ENCODE results near the gene RAB6D.
"Not testable (repeated sequence)": the region's sequence is repeated elsewhere in the genome, so short reads cannot be mapped to it uniquely, and the experiment has no call there.

Gene RAB6D

DNA sequence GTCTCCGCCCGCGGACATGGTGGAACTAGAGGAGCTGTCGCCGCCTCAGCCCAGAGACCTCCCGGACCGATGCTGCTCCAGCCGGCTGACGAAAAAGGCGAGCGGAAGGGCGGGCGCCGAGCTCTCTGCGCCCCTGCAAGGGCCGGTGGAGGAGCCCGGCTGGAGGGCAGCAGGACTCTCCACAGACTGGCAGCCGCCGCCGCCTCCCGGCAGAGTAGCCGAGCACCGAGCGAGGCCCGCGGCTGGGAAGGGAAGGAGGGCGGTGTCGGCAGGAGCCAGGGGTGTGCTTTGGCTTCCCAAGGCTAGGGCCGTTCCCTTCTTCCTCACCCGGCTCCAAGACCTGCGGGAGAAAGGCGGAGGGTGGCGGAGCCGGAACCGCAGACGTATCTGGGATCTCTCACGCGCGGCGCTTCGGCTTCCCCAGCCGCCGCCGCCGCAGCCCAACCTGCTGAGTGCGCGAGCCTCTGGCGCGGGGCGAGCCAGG is at the start of gene RAB6D:
Gene RAB6D (minus strand): TSS at position 466 of the 484 bp plus-strand sequence. CDS start 448 bp downstream, at position 18.
- not testable (repeated sequence) for DNase-seq (ENCODE audit: low read depth in 2 of 3, low spot score in 1 of 3)

- DNase-seq (ENCODE audit: low read depth in 2 of 3, low spot score in 1 of 3), result peak in 1 of 3 donors; percentile 51
These were observed 49.3 kb upstream of the RAB6D start for GRCh38 chr2:131413148-131413747.

DNA sequence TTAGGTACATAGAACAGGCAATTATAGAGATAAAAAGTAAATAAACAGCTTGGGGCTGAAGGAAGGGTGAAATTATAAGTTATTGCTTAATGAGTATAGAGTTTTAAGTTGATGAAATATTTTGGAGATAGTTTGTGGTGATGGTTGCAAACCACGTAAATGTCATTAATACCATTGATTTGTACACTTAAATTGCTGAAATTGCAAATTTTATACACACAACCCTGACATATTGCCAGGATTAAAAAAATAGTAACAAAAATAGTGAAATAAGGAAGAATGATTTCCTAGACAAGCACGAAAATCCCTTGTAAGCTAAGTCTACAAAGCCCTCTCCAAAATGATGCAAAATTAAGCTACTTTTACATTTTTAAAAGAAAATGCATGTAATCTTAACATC is 46.2 kb upstream of the RAB6D start:
- DNase-seq (ENCODE audit: low read depth in 2 of 3, low spot score in 1 of 3), result no peak

- no peak for DNase-seq (ENCODE audit: low read depth in 2 of 3, low spot score in 1 of 3)
These were observed 44.8 kb upstream of the RAB6D start for GRCh38 chr2:131408778-131409177.

- DNase-seq (ENCODE audit: low read depth in 2 of 3, low spot score in 1 of 3), result no peak
These were observed 44.2 kb upstream of the RAB6D start for GRCh38 chr2:131408207-131408606.

- DNase-seq (ENCODE audit: low read depth in 2 of 3, low spot score in 1 of 3), result no peak
These were observed 40.8 kb upstream of the RAB6D start for GRCh38 chr2:131404753-131405152.

DNA sequence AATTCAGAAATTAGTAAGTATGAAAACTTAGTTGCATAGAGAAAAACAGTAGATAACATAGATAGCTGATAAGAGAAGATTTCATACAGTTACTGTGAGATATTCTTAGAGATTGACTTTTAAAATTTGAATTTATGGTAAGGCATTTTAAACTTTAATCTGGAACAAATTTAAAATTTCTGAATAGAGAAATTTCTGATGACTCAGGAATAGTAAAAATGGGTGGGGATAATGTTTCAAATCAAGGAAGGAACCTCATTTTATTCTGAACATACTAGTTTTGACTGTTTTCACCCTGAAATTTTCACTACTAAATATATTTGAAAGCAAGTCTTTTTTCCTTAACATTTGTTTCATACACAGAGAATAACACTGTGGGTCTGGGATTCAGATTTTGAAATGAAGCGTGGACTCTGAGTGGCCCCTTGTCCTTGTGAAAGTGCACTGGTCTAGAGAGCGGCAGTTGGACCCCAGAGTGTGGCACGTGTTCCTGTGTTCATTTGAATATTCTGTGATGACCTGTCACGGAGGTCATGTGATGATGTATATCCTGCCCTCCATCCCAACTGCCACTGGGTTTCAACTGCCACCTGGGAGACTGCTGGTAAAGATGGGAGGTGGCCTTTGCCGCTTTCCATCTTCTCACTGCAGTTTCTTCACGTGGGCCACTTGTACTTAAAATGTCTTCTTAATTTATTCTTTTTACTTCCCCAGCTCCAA is 38.5 kb upstream of the RAB6D start:
- no peak for DNase-seq (ENCODE audit: low read depth in 2 of 3, low spot score in 1 of 3)

DNA sequence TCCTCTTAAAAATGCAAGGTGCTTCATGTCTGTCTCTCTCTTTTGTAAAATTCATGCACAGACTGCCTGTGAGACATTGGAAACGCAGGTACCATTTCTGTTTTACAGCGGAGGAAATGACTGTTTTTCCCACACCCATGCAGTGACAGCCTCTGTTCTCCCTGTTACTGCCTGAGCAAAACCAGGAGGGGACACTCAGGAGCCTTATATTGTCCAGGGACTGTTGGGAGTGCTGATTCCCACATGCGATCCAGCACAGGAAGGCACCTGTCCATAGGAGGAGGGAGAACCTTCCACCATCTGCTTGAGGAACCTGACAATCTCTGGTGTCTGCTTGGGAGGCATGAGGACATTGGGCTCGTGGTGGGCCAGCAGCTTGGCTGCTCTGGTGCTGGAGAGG is 36.9 kb upstream of the RAB6D start:
- no peak for DNase-seq (ENCODE audit: low read depth in 2 of 3, low spot score in 1 of 3)

DNA sequence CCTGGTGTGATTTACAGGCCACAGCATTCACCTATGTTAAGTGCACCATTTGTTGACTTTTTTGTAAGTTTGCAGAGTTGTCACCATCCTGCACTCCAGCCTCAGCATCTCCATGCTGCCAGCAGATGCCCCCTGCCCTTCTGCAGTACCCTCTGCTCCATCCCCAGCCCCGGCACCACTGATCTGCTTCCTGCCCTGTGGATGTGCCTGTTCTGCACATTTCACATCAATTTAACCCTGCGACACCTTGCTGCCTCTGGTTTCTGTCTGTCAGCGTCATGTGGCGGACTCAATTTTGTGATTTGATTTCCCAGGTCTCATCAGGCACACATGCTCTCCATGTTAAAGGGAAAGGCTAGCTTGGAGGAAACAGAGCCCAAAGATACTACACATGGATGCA is 36.5 kb upstream of the RAB6D start:
- not testable (repeated sequence) for DNase-seq (ENCODE audit: low read depth in 2 of 3, low spot score in 1 of 3)

GRCh38 chr2:131396209-131396608 is 32.2 kb upstream of the RAB6D start:
- not testable (repeated sequence) for DNase-seq (ENCODE audit: low read depth in 2 of 3, low spot score in 1 of 3)

DNA sequence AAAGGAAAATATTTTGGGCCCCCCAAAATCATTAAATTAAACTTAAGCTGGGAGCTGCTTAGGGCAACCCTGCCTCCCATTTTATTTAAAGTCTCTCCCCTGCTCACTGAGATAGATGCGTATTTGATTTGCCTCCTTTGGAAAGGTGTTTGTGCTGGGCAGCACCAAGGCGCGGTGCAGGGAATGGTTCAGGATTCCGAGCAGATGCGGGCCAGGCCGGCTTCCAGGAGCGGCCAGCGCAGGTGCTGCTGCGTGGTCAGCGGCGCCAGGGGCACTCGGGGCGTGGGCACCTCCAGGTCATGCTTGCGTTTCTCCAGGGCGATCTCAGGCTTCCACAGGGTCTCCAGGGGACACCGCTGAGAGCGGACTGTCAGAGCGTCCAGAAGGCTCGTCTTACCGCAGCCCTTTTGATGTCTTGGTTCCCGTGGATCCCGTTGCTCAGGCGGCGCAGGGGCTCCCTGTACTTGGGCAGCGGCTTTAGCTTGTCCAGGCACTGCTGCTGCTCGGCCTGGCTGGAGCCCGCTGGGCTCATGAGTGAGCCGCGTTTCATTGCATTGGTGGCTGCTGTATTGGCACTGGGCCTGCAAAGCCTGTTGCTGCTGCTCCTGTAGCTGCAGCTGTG is 31.2 kb upstream of the RAB6D start:
- not testable (repeated sequence) for DNase-seq (ENCODE audit: low read depth in 2 of 3, low spot score in 1 of 3)

DNA sequence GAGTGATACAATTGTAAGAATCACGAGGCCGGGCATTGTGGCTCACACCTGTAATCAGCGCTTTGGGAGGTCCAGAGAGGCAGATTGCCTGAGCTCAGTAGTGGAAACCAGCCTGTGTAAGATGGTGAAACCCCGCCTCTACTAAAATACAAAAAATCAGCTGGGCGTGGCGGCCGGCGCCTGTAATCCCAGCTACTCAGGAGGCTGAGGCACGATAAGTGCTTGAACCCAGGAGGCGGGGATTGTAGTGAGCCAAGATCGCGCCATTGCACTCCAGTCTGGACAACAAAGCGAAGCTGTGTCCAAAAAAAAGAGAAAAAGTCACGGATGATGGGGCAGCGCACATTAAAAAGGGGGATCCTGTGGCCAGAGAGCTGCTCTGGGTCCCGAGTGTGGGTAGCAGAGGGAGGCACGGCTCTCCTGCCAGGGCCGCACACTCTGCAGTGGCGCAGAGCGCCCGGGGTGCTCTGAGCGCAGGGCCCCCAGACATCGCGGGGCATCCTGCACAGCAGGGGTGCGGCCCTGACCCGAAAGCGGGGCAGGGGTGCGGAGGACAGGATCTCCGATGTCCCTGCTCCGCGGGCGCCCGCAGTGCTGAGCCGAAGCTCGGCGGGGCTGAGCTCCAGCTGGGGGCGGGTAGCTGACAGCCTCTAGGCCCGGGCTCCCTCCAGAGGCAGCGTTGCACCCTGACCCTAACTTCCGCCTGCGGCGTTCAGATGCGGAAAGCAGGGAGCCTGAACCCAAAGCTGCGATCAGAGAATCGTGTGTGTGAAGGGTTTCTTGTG is 30.4 kb upstream of the RAB6D start:
- DNase-seq (ENCODE audit: low read depth in 2 of 3, low spot score in 1 of 3), result peak in 1 of 3 donors; percentile 12

DNA sequence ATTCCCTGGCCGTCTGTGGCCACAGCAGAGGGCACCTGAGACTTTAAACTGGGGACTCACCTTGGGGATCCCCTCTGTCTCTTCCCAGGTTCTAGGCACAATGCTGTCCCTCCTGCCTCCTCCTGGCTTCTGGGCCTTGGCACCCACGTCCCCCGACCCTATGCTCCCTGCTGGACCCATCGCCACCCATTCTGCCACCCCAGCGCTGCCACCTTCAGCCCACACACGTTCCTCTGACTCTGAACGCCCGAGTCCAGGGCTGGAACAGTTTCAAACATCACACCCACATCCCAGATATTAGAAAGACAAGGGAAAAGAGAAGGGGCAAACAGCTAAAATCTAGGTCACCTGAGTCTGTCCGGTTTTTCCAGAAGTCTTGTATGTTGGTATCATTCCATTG is 28.0 kb upstream of the RAB6D start:
- DNase-seq (ENCODE audit: low read depth in 2 of 3, low spot score in 1 of 3), result not testable (repeated sequence)

DNA sequence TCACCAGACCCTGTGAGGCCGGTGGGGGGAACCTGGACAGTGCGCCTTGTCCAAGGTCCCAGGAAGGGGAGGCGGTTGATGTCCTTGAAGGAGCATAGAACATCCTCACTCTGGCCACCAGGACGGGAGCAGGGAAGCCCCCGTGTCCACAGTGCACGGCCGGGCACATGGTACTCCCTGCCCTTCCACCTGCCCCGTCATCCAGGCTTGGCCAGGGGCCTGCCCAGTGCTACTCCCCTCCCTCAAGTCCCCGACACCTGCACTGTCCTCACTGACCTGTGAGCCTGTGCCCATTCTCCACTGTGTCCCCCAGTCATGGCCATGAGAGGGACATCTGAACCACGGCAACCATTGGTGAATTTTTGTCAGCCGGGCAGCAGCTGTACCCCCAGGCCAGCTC is 27.5 kb upstream of the RAB6D start:
- DNase-seq (ENCODE audit: low read depth in 2 of 3, low spot score in 1 of 3), result not testable (repeated sequence)

DNA sequence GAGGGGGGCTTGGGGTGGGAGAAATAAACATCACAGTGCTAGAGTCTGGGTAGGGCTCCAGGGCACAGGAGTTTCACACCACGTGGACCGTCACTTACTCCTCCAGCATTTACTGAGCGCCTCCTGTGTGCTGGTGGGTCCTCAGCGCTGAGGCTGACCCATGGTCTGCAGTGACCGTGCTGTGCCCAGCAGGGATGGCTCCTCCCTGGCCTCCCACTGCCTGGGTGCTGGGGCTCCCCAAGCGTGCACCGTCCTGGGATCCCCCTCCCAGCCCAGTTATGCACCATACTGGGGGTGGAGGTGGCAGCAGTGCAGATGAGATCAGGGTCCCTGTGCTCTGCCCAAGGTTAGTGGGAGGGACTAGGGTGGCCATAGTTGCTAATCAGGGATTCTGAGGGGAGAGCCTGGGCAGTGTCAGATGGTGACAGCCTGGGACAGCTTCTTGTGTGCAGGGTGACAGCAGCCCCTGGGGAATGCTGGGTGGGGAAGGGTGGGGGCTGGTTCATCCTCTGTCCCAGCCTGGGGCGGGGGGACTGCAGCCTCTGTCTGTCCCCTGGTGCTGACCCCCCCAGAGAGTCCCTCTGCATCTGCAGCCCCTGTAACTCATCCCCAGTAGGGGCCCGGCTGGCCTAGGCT is 26.6 kb upstream of the RAB6D start:
- DNase-seq (ENCODE audit: low read depth in 2 of 3, low spot score in 1 of 3), result not testable (repeated sequence)

DNA sequence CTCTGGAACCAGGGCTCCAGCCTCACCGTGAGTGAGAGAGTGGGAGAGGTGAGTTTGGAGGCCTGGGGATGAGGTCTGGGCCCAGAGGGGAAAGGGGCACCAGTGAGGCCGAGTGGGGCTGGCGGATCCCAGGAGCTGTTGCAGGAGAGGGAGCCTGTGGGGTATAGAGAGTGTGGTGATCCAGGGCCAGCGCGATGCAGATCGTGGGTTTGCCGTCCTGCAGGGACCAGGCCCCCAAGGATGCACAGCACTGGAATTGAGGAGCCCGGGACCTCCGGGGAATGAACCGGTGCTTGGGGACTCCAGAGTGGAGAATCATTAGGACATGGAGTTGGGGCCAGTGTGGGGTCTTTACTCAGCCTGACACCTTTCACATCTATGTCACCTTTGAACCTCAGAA is 25.7 kb upstream of the RAB6D start:
- no peak for DNase-seq (ENCODE audit: low read depth in 2 of 3, low spot score in 1 of 3)

- DNase-seq (ENCODE audit: low read depth in 2 of 3, low spot score in 1 of 3), result not testable (repeated sequence)
These were observed 24.9 kb upstream of the RAB6D start for GRCh38 chr2:131388834-131389233.

- not testable (repeated sequence) for DNase-seq (ENCODE audit: low read depth in 2 of 3, low spot score in 1 of 3)
These were observed 9.1 kb upstream of the RAB6D start for GRCh38 chr2:131373111-131373510.

DNA sequence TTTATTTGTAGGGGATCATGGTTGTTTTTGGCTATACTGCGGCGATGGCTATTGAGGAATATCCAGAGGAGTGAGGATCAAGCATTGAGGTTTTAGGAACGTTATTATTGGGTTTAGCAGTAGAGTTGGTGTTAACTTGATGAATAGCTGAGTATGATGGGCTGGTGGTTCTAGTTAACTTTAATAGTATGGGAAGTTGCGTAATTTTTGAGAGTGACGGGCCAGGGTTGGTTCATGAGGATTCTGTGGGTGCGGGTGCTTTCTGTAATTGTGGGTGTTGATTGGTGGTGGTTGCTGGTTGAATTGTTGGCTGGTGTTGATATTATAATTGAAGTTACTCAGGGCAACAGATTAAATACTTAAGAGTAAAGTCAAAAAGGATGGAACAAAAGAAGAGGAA is 6.0 kb upstream of the RAB6D start:
- no peak for DNase-seq (ENCODE audit: low read depth in 2 of 3, low spot score in 1 of 3)

GRCh38 chr2:131368493-131369066 is 4.6 kb upstream of the RAB6D start:
- not testable (repeated sequence) for DNase-seq (ENCODE audit: low read depth in 2 of 3, low spot score in 1 of 3)

DNA sequence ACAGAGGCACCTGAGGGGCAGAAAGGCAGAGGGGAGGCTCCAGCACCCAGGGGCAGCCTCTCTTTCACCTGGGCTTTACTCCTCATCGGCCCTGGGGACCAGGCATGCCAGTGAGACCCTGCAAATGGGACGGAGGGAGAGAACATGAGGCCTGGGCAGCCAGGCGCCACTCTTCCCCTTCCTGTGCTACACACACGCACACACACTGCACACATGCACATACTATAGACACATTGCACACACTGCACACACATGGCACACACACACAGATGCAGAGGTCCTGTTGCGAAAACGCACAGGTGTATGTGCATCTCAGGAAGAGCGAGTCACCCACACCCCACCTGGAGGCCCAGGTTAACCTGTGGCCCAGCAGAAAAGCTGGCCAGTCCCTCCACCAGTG is 3.4 kb upstream of the RAB6D start:
- no peak for DNase-seq (ENCODE audit: low read depth in 2 of 3, low spot score in 1 of 3)
